Naive thymus-derived CD4-positive, alpha-beta T cell (primary cell): ENCODE measurements around the gene SNX1. TPM values are rescaled to one million over a fixed set of nuclear protein-coding genes. Genes with fewer than 3 reads are reported as not detected.

Source experiments
- ATAC-seq: fragments of 150-1000 bp; cut with Tn5 transposase; 2 replicates; pipeline ENCODE4 v1.10.0; 2021; ENCODE audit warnings: mild to moderate bottlenecking, moderate library complexity
- CTCF ChIA-PET: fragments of 350-600 bp; sonication (Branson Sonifier 250); formaldehyde crosslinking; loops from one replicate; lab custom pipeline; 2021; ENCODE audit warnings: antibody characterized with exemption; lab: Charles Lee
- POLR2A ChIA-PET: fragments of 350-600 bp; sonication (Branson Sonifier 250); formaldehyde crosslinking; loops from one replicate; lab custom pipeline; 2021; ENCODE audit warnings: antibody characterized with exemption, inconsistent platforms; lab: Charles Lee
- DNase-seq, 9 donors: peaks; one replicate each; pipeline versions ENCODE4 v3.0.0 to v3.0.0-alpha.2; 2020 to 2022; ENCODE audit warnings: mixed read lengths in 1 of 9
- H3K27ac ChIP-seq: one replicate; pipeline ENCODE4 v1.7.0; 2013; ENCODE audit warnings: mild to moderate bottlenecking, low read depth, low read length, moderate library complexity
- H3K27me3 ChIP-seq, 2 donors: one replicate each; pipeline ENCODE4 v1.7.0; 2013; ENCODE audit warnings: low read length in 2 of 2, mild to moderate bottlenecking in 2 of 2, moderate library complexity in 2 of 2; ENCODE audit not compliant: control insufficient read depth in 2 of 2, insufficient read depth in 2 of 2
- H3K36me3 ChIP-seq, 3 experiments: 1 replicate in 2 of 3; 2 replicates in 1 of 3; pipeline ENCODE4 v1.7.0; 2013; ENCODE audit warnings: low read length in 3 of 3, mild to moderate bottlenecking in 3 of 3, moderate library complexity in 1 of 3; ENCODE audit not compliant: insufficient read depth in 3 of 3, control insufficient read depth in 2 of 3
- H3K4me1 ChIP-seq, 2 donors: one replicate each; pipeline ENCODE4 v1.7.0; 2013; ENCODE audit warnings: low read length in 2 of 2, mild to moderate bottlenecking in 2 of 2, moderate library complexity in 1 of 2; ENCODE audit not compliant: control insufficient read depth in 2 of 2, insufficient read depth in 2 of 2
- H3K4me3 ChIP-seq: 2 replicates; pipeline ENCODE4 v1.7.0; 2013; ENCODE audit warnings: mild to moderate bottlenecking, low read length
- H3K9me3 ChIP-seq, 3 experiments: 1 replicate in 2 of 3; 2 replicates in 1 of 3; pipeline ENCODE4 v1.7.0; 2013; ENCODE audit warnings: low read length in 3 of 3; ENCODE audit not compliant: control insufficient read depth in 2 of 3
- H3K27ac Mint-ChIP-seq, 9 donors: one replicate each; pipeline ENCODE4 v1.8.0; 2020 to 2022; ENCODE audit warnings: mixed read lengths in 9 of 9, mild to moderate bottlenecking in 8 of 9, moderate library complexity in 5 of 9, inconsistent platforms in 2 of 9
- H3K27me3 Mint-ChIP-seq, 5 donors: one replicate each; pipeline ENCODE4 v1.8.0; 2021 to 2022; ENCODE audit warnings: mixed read lengths in 5 of 5, mild to moderate bottlenecking in 1 of 5
- H3K36me3 Mint-ChIP-seq, 5 donors: one replicate each; pipeline ENCODE4 v1.8.0; 2020 to 2022; ENCODE audit warnings: mixed read lengths in 5 of 5, mild to moderate bottlenecking in 3 of 5, inconsistent platforms in 1 of 5
- H3K4me1 Mint-ChIP-seq, 7 donors: one replicate each; pipeline ENCODE4 v1.8.0; 2020 to 2022; ENCODE audit warnings: mixed read lengths in 7 of 7, mild to moderate bottlenecking in 3 of 7, inconsistent platforms in 1 of 7
- H3K4me3 Mint-ChIP-seq, 10 donors: one replicate each; pipeline ENCODE4 v1.8.0; 2020 to 2022; ENCODE audit warnings: mild to moderate bottlenecking in 10 of 10, mixed read lengths in 10 of 10, moderate library complexity in 6 of 10, inconsistent platforms in 2 of 10
- H3K9me3 Mint-ChIP-seq, 11 donors: one replicate each; pipeline ENCODE4 v1.8.0; 2020 to 2022; ENCODE audit warnings: mixed read lengths in 11 of 11, mild to moderate bottlenecking in 4 of 11, inconsistent platforms in 1 of 11, moderate library complexity in 1 of 11
- intact Hi-C, 2 donors: fragments of 100-400 bp; cut with micrococcal nuclease; formaldehyde crosslinking; loops; one replicate each; pipeline ENCODE4 v1.15.1; 2023
- polyA plus RNA-seq, 2 donors: library from polyadenylated mRNA; unstranded; fragments of 300-500 nt; fragmentation: Illumina TruSeq; gene quantifications; one replicate each; pipeline ENCODE4 v1.2.3, GENCODE V29; 2021
- total RNA-seq, 6 experiments: library from RNA in 5 of 6; stranded (reverse) in 5 of 6; gene quantifications; 1 replicate in 5 of 6; 2 replicates in 1 of 6; pipeline ENCODE4 v1.2.3 and lab custom pipeline; 2021 to 2026

SNX1 gene
- total and polyA plus RNA-seq, 7 experiments from 2014 or later, result 61.3 to 161 (median 120) TPM

DNA sequence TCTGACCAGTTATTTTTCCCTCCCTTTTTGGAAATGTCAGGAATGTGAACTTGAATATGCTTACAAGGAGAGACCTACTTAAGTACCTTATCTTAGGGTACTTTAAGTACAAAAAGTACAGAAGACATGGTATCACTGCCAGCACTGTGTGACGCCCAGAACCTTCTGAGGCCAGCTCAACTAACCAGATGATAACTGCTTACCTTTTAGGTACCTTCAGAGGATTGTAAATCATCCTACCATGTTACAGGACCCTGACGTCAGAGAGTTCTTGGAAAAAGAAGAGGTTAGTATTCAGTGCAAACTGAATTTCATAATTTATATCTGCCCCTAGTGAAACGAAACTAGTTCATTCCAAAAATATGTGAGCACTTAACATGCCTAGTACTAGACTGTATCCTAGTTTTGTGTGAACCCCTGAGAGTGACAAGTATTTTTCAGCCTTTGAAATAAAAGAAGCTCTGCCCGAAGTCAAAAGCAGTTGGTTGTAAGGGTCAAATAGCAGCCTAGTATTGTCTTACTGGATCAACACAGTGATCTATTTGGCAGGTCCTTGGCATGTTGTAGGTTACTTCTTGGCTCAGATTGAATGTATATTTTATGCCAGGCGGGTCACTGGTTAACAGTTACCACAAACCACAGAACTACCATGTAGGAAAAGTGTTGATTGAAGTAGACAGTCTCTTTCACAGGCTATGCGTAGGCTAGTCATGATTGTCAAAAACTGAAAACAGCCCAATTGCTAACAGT, 31.9 kb downstream of the SNX1 start:
- Histone ChIP-seq H3K4me3 (no peak overlapping the region), H3K4me1 (no peaks in the 10 kb centered on the region), H3K27ac (no peak overlapping the region), H3K36me3 (peaks cover 35 to 93% (median 55%) of the 10 kb centered on the region in 3 experiments), H3K27me3 (no peaks in the 10 kb centered on the region), H3K9me3 (no peaks in the 10 kb centered on the region)
- Mint-ChIP-seq H3K9me3 (no peaks in the 10 kb centered on the region), H3K4me3 (no peak overlapping the region), H3K27me3 (no peaks in the 10 kb centered on the region), H3K36me3 (peaks cover 22 to 63% (median 29%) of the 10 kb centered on the region in 5 donors), H3K27ac (no peak overlapping the region), H3K4me1 (peaks cover 0 to 4% (median 0%) of the 10 kb centered on the region in 7 donors)
- ATAC-seq, result no peak
- ChIA-PET CTCF (no interaction called here), POLR2A (no interaction called here)
- intact Hi-C loops, result no loop called here
- DNase-seq, result no peak

DNA sequence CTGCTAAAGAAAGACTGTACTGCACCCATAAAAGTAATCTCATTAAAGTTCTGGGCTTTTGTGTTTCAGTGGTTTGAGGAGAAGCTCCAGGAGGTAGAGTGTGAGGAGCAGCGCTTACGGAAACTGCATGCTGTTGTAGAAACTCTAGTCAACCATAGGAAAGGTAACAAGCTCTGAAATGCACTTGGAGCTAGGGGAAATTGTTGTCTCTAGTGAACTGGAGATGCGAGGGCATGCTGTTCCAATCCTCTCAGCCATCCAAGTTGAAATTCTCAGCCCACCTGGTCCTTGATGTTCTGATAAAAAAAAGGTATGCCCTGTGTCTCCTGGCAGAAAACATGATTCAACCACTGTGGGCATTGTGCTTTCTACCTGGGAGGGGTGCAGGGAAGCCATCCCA, 34.4 kb downstream of the SNX1 start:
- H3K36me3 ChIP-seq, result peaks cover 39 to 96% (median 47%) of the 10 kb centered on the region in 3 experiments
- Mint-ChIP-seq H3K36me3 (peaks cover 22 to 68% (median 26%) of the 10 kb centered on the region in 5 donors), H3K4me1 (peaks cover 0 to 4% (median 0%) of the 10 kb centered on the region in 7 donors), H3K27ac (no peak overlapping the region), H3K9me3 (no peaks in the 10 kb centered on the region), H3K4me3 (no peak overlapping the region), H3K27me3 (no peaks in the 10 kb centered on the region)
- H3K27ac ChIP-seq, result no peak overlapping the region
- no peak for DNase-seq
- no peaks in the 10 kb centered on the region for H3K9me3 ChIP-seq
- intact Hi-C loops, result no loop called here
- ChIA-PET CTCF (no interaction called here), POLR2A (no interaction called here)
- no peak overlapping the region for H3K4me3 ChIP-seq
- H3K4me1 ChIP-seq, result no peaks in the 10 kb centered on the region
- ATAC-seq, result no peak
- no peaks in the 10 kb centered on the region for H3K27me3 ChIP-seq

DNA sequence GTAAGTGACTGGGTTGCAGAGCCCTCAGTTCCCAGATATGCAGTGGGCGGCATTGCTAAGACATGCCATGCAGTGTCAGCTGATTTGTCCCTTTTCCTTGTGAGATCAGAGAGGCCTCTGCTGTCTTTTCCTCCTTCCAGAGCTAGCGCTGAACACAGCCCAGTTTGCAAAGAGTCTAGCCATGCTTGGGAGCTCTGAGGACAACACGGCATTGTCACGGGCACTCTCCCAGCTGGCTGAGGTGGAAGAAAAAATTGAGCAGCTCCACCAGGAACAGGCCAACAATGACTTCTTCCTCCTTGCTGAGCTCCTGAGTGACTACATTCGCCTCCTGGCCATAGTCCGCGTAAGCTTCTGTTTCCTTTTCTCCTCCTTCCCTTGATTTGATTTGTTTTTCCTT, 35.8 kb downstream of the SNX1 start:
- Histone ChIP-seq H3K27me3 (no peaks in the 10 kb centered on the region), H3K27ac (no peak overlapping the region), H3K4me3 (no peak overlapping the region), H3K36me3 (peaks cover 43 to 95% (median 48%) of the 10 kb centered on the region in 3 experiments), H3K9me3 (no peaks in the 10 kb centered on the region), H3K4me1 (no peaks in the 10 kb centered on the region)
- Mint-ChIP-seq H3K9me3 (no peaks in the 10 kb centered on the region), H3K27ac (no peak overlapping the region), H3K4me3 (no peak overlapping the region), H3K4me1 (peaks cover 0 to 4% (median 0%) of the 10 kb centered on the region in 7 donors), H3K36me3 (peaks cover 19 to 61% (median 26%) of the 10 kb centered on the region in 5 donors), H3K27me3 (no peaks in the 10 kb centered on the region)
- DNase-seq, result no peak
- ChIA-PET CTCF (no interaction called here), POLR2A (interaction anchor here (0.6 kb wide), 1 partner anchor 21 kb away, joined by 3 read pairs; no protein-coding TSS in a partner anchor)
- intact Hi-C loops, result no loop called here
- no peak for ATAC-seq

DNA sequence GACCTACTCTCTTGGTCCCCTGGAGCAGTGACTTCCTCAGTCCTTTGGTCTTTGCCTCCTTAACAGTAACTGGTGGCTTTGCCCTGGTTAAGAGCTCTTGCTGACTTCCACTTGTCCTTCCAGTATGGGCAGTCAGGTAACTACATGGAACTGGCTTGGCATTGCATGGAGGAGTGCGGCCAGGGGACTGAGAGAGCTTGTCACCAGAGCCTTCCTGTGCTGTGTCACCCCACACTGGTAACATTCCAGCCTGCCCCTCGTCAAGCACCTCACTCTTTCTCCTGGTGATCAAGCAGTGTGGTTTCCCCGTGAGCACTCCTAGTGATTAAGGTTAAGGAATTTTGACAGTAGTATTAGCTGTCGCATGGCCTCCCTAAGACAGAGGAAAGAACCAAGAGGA, 36.4 kb downstream of the SNX1 start:
- no peaks in the 10 kb centered on the region for H3K9me3 Mint-ChIP-seq

DNA sequence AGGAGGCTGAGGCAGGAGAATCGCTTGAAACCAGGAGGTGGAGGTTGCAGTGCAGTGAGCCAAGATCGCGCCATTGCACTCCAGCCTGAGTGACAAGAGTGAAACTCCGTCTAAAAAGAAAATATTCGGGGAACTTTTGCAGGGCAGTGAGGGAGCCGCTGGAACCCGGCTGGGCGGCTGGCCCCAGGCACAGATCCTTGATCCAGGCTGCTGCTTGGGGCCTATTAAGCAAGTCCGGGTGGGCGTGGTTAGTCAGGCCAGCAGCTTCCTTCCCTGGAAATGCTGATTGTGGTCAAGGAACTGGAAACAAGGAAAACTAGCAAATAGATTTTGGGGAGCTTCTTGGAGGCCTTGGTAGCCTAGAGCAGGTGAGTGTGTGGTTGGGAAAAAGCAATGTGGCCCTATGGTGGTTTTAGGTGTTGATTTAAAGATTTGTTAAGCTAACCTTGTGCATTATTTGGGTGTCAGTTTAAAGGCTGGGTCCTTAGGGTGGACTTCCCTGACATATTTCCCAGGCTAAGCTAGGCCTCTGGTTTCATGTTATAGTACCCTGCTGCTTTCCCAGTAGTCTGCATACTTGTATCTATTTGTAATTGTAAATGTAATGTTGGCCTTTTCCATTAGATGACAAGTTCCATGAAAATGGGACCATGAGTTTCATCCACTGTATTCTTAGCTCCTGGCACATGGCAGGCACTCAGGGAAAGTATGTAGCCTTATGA, 38.0 kb downstream of the SNX1 start:
- POLR2A ChIA-PET, result no interaction called here
- Mint-ChIP-seq H3K27ac (peak overlapping the region in 1 of 9 donors; percentile 8), H3K9me3 (no peaks in the 10 kb centered on the region), H3K27me3 (no peaks in the 10 kb centered on the region), H3K36me3 (peaks cover 10 to 52% (median 23%) of the 10 kb centered on the region in 5 donors), H3K4me3 (no peak overlapping the region), H3K4me1 (peaks cover 0 to 5% (median 0%) of the 10 kb centered on the region in 7 donors)
- H3K4me3 ChIP-seq, result no peak overlapping the region
- DNase-seq (no peak), ATAC-seq (no peak)
- H3K27me3 ChIP-seq, result no peaks in the 10 kb centered on the region
- H3K4me1 ChIP-seq, result no peaks in the 10 kb centered on the region
- peaks cover 38 to 95% (median 42%) of the 10 kb centered on the region in 3 experiments for H3K36me3 ChIP-seq
- CTCF ChIA-PET, result interaction anchor here (0.9 kb wide), 1 partner anchor 19 kb away, joined by 4 read pairs; no protein-coding TSS in a partner anchor
- intact Hi-C loops, result no loop called here
- H3K27ac ChIP-seq, result no peak overlapping the region
- H3K9me3 ChIP-seq, result no peaks in the 10 kb centered on the region

More for the DNA sequence above, 36.4 kb downstream of the SNX1 start:
- Histone ChIP-seq H3K9me3 (no peaks in the 10 kb centered on the region), H3K36me3 (peaks cover 43 to 95% (median 45%) of the 10 kb centered on the region in 3 experiments), H3K4me3 (no peak overlapping the region), H3K4me1 (no peaks in the 10 kb centered on the region), H3K27ac (no peak overlapping the region), H3K27me3 (no peaks in the 10 kb centered on the region)
- H3K27ac Mint-ChIP-seq, result peak overlapping the region in 1 of 9 donors; percentile 59
- H3K36me3 Mint-ChIP-seq, result peaks cover 19 to 58% (median 25%) of the 10 kb centered on the region in 5 donors
- H3K27me3 Mint-ChIP-seq, result no peaks in the 10 kb centered on the region
- no peak overlapping the region for H3K4me3 Mint-ChIP-seq
- ChIA-PET POLR2A (interaction anchor here (0.6 kb wide), 1 partner anchor 21 kb away, joined by 3 read pairs; no protein-coding TSS in a partner anchor), CTCF (no interaction called here)
- DNase-seq (no peak), ATAC-seq (no peak)
- peaks cover 0 to 4% (median 0%) of the 10 kb centered on the region in 7 donors for H3K4me1 Mint-ChIP-seq
- intact Hi-C loops, result no loop called here

DNA sequence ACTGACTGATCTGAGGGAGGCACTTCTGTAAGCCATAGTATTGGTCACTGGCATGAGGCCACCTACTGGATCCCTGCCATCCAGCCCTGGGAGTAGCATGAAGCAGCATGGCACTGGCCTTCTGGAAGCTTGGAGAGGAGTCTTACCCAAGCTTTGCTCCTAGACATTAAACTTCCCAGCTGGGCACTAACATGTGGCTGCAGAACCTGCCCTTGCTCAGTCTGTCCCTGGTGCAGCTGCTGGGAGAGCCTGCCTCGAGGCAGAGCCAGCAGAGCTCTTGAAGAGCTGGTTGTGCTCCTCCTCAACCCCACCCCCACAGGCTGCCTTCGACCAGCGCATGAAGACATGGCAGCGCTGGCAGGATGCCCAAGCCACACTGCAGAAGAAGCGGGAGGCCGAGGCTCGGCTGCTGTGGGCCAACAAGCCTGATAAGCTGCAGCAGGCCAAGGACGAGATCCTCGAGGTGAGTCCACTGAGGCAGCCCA, 38.6 kb downstream of the SNX1 start:
- Histone ChIP-seq H3K4me3 (no peak overlapping the region), H3K36me3 (peaks cover 35 to 91% (median 39%) of the 10 kb centered on the region in 3 experiments), H3K4me1 (no peaks in the 10 kb centered on the region), H3K27ac (no peak overlapping the region), H3K27me3 (no peaks in the 10 kb centered on the region), H3K9me3 (no peaks in the 10 kb centered on the region)
- intact Hi-C loops, result no loop called here
- CTCF ChIA-PET, result interaction anchor here (0.9 kb wide), 1 partner anchor 19 kb away, joined by 4 read pairs; no protein-coding TSS in a partner anchor
- DNase-seq, result no peak
- ATAC-seq, result no peak
- Mint-ChIP-seq H3K4me1 (peaks cover 0 to 5% (median 0%) of the 10 kb centered on the region in 7 donors), H3K36me3 (peaks cover 10 to 52% (median 23%) of the 10 kb centered on the region in 5 donors), H3K27me3 (no peaks in the 10 kb centered on the region), H3K9me3 (no peaks in the 10 kb centered on the region), H3K27ac (no peak overlapping the region), H3K4me3 (no peak overlapping the region)
- POLR2A ChIA-PET, result no interaction called here
